ENCODE measurements around the gene PTPRT.

- TF ChIP-seq CTCF (IDR thresholded peaks at IDR 0.05; ENCODE audit: insufficient read depth, low read length, poor library complexity, severe bottlenecking) = no peak
- TF ChIP-seq EZH2phosphoT487 (conservative IDR thresholded peaks at IDR 0.05; ENCODE audit: low read length) = no peak
Observed at GRCh38 chr20:42594011-42594410, 595.7 kb downstream of the PTPRT start.

All from SU-DHL-6 (cell line).